ENCODE data around the gene USP36. TPM values are rescaled to one million over a fixed set of nuclear protein-coding genes. Genes with fewer than 3 reads are reported as not detected.

The USP36 gene
- total and polyA plus RNA-seq, 7 donors: 14.0 to 40.5 (median 24.2) TPM

DNA sequence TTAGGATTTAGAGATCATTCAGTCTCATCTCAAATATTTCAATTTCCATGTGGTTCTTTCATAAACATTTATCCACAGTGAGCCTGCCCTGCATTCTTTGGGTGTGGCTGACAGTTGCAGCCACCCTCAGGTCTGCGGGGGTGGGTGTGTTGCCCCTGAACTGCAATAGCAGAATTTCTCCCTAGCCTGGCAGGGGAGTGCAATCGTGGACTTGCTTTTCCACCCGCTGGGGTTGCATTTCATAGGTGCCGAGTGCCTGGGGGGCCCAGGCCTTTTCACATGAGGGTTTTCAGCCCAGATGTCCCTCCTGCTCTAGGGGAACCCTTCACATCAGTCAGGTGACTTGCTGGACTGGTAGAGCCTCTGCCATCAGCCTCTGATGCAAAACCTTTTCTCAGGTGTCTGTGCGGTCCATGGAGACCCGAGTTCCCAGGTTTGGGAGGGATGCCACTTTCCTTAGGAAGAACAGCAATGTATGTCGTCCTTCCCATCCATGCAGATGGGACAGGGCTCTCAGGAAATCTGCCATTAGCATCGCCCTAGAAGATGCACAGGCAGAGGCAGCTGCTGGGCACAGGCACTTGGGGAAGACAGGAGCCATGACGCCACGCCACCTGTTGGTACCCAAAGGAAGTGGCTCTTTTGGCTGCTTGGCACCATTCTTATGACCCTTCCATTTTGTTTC, 2.4 kb upstream of the USP36 start:
- ATAC-seq (no peak), DNase-seq (peak in 1 of 2 donors; percentile 54)
- H3K4me3 ChIP-seq: no peak overlapping the region
- H3K4me1 ChIP-seq: peaks cover 15% of the 10 kb centered on the region
- TF ChIP-seq, protein P1, sequence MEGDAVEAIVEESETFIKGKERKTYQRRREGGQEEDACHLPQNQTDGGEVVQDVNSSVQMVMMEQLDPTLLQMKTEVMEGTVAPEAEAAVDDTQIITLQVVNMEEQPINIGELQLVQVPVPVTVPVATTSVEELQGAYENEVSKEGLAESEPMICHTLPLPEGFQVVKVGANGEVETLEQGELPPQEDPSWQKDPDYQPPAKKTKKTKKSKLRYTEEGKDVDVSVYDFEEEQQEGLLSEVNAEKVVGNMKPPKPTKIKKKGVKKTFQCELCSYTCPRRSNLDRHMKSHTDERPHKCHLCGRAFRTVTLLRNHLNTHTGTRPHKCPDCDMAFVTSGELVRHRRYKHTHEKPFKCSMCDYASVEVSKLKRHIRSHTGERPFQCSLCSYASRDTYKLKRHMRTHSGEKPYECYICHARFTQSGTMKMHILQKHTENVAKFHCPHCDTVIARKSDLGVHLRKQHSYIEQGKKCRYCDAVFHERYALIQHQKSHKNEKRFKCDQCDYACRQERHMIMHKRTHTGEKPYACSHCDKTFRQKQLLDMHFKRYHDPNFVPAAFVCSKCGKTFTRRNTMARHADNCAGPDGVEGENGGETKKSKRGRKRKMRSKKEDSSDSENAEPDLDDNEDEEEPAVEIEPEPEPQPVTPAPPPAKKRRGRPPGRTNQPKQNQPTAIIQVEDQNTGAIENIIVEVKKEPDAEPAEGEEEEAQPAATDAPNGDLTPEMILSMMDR (IDR thresholded peaks at IDR 0.05): peak; percentile 40
- H3K27ac ChIP-seq: no peak overlapping the region
- no peaks in the 10 kb centered on the region for H3K9me3 ChIP-seq
- no peaks in the 10 kb centered on the region for H3K27me3 ChIP-seq (ENCODE audit: insufficient read depth in 3 of 3, low read length in 2 of 3)
- H3K36me3 ChIP-seq (ENCODE audit: insufficient read depth in 1 of 2, low read depth in 1 of 2): peaks cover 0 to 2% of the 10 kb centered on the region in 2 donors
- WGBS, 3 donors: 57 to 60% (median 58%) methylated on average over 10 of the region's 10 CpGs
- intact Hi-C loops (cut with DNase I): no loop called here

DNA sequence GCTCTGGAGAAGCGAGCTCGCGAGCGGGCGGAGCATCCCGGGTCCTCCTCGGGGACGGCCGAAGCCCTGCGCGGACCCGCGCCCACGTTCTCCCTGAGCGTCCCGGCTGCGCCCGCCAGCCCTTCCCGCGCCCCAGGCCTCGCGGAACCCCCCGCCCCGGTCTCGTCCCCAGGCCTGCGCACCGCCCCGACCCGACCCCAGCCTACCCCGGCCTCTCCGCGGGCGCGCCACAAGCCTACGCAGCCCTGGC, 159 bp downstream of the USP36 start:
- ATAC-seq: no peak
- peaks cover 13 to 27% of the 10 kb centered on the region in 2 donors for H3K36me3 ChIP-seq (ENCODE audit: insufficient read depth in 1 of 2, low read depth in 1 of 2)
- H3K27me3 ChIP-seq (ENCODE audit: insufficient read depth in 3 of 3, low read length in 2 of 3): no peaks in the 10 kb centered on the region
- H3K9me3 ChIP-seq: no peaks in the 10 kb centered on the region
- H3K4me3 ChIP-seq: peak overlapping the region; percentile 74
- H3K4me1 ChIP-seq: peaks cover 15% of the 10 kb centered on the region
- 0 to 1% (median 0%) methylated on average over 27 to 35 of the region's 35 CpGs for WGBS, 3 donors
- DNase-seq: no peak
- intact Hi-C loops (cut with DNase I): no loop called here
- H3K27ac ChIP-seq: peak overlapping the region; percentile 100
- TF ChIP-seq, protein P1 (IDR thresholded peaks at IDR 0.05): no peak

DNA sequence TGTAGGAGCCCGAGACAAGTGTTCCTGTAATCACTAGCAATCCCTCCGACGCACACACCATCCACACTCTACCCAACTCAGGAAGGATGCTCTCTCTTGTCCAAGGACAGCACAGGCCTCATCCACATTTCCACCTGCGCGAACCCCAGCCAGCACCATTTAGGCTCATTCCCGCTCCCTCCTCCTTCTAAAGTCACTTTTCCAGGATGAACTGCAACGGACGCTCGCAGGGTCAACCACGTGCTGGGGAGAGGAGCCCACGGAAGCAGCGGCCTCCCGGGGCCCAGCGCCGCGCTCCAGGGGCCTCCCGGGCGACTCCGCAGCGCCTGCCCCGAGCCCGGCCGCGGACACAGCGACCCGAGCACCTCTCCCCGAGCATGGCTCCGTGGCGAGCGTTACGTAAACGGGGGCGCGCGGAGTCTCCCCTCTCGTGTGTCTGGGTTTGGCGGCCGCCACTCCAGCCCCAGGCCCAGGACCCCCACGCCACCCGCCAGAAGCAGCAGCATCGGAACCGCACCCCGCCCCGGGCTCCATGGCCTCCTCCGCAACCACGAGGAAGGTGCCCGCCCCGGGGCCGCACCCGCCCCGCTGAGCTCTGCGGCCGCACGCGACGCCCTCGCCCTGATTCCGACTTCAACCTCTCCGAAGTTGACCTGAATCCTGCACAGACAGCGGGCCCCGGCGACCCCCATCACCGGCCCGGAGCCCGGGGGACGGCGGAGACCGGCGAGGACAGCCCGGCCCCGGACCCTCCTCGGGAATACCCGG, 668 bp downstream of the USP36 start:
- DNase-seq: peak; percentile 56 to 73
- Histone ChIP-seq H3K36me3 (ENCODE audit: insufficient read depth in 1 of 2, low read depth in 1 of 2) (peaks cover 17 to 32% of the 10 kb centered on the region in 2 donors), H3K4me1 (peaks cover 15% of the 10 kb centered on the region), H3K27ac (peak overlapping the region; percentile 100), H3K4me3 (peak overlapping the region; percentile 74), H3K9me3 (no peaks in the 10 kb centered on the region), H3K27me3 (ENCODE audit: insufficient read depth in 3 of 3, low read length in 2 of 3) (no peaks in the 10 kb centered on the region)
- TF ChIP-seq, protein P1 (IDR thresholded peaks at IDR 0.05): no peak
- ATAC-seq: peak; percentile 13 to 30 (median 22)
- intact Hi-C loops (cut with DNase I): no loop called here
- 0 to 1% (median 1%) methylated on average over 54 to 73 of the region's 73 CpGs for WGBS, 3 donors

DNA sequence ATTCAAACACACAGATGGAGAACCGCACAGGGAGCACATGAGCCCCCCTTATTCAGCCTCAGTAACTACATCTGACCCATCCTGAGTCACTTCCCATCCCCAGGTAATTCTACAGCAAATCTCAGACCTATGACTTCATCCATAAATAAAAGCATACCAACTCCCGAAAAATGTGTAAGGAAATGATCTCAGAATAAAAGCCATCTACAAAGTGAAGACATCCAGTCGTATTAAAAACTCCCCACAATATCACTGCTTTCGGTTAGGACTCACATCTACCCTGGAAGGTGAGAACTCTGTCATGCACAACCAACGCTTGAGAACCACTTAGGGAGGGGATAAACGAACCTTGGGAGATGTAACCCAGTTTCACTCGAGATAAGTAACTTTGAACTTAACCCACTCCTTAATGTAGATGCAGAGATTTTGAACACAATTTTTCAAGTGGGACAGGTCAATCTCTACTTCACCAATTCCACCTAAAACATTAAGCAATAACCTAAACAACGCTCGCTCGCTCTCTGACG, 1.3 kb downstream of the USP36 start:
- ATAC-seq: no peak
- Histone ChIP-seq H3K4me1 (peaks cover 15% of the 10 kb centered on the region), H3K27ac (peak overlapping the region; percentile 100), H3K4me3 (peak overlapping the region; percentile 74), H3K36me3 (ENCODE audit: insufficient read depth in 1 of 2, low read depth in 1 of 2) (peaks cover 17 to 39% of the 10 kb centered on the region in 2 donors), H3K9me3 (no peaks in the 10 kb centered on the region), H3K27me3 (ENCODE audit: insufficient read depth in 3 of 3, low read length in 2 of 3) (no peaks in the 10 kb centered on the region)
- DNase-seq: no peak
- TF ChIP-seq, protein P1 (IDR thresholded peaks at IDR 0.05): no peak
- 18 to 24% (median 21%) methylated on average over 11 of the region's 11 CpGs for WGBS, 3 donors
- intact Hi-C loops (cut with DNase I): no loop called here
